DMS114 treated with DMSO at 0.1 percent for 48 hours (cell line): ENCODE measurements around the gene MYO9B.
A peak's percentile ranks its signal among the peaks of the same experiment; 100 is the strongest.
"Not testable (repeated sequence)": the region's sequence is repeated elsewhere in the genome, so short reads cannot be mapped to it uniquely, and the experiment has no call there.

Source experiments
- DNase-seq: peaks from one replicate; lab custom pipeline; 2025; ENCODE audit not compliant: unreplicated experiment; lab: John Stamatoyannopoulos, UW

MYO9B gene

GRCh38 chr19:17178291-17178690, 102.7 kb downstream of the MYO9B start:
- no peak for DNase-seq

- no peak for DNase-seq
Measured at GRCh38 chr19:17180997-17181702, 105.6 kb downstream of the MYO9B start.

- DNase-seq, result no peak
Measured at GRCh38 chr19:17183271-17183761, 107.7 kb downstream of the MYO9B start.

GRCh38 chr19:17183858-17184321, 108.3 kb downstream of the MYO9B start:
- DNase-seq, result no peak

- DNase-seq, result no peak
Measured at GRCh38 chr19:17184371-17184841, 108.8 kb downstream of the MYO9B start.

- DNase-seq, result no peak
Measured at GRCh38 chr19:17185590-17185989, 110.0 kb downstream of the MYO9B start.

GRCh38 chr19:17191736-17192135, 116.2 kb downstream of the MYO9B start:
- DNase-seq, result not testable (repeated sequence)

GRCh38 chr19:17192751-17193150, 117.2 kb downstream of the MYO9B start:
- no peak for DNase-seq

- DNase-seq, result no peak
Measured at GRCh38 chr19:17194608-17195007, 119.0 kb downstream of the MYO9B start.

GRCh38 chr19:17195106-17195505, 119.5 kb downstream of the MYO9B start:
- DNase-seq, result no peak

- no peak for DNase-seq
Measured at GRCh38 chr19:17196610-17197009, 121.0 kb downstream of the MYO9B start.

- no peak for DNase-seq
Measured at GRCh38 chr19:17197666-17198065, 122.1 kb downstream of the MYO9B start.

GRCh38 chr19:17200408-17201079, 125.0 kb downstream of the MYO9B start:
- DNase-seq, result no peak

- no peak for DNase-seq
Measured at GRCh38 chr19:17202249-17202648, 126.7 kb downstream of the MYO9B start.

- DNase-seq, result no peak
Measured at GRCh38 chr19:17202713-17203112, 127.1 kb downstream of the MYO9B start.

GRCh38 chr19:17205237-17206140, 129.9 kb downstream of the MYO9B start:
- DNase-seq, result peak; percentile 22

- DNase-seq, result no peak
Measured at GRCh38 chr19:17206736-17207581, 131.4 kb downstream of the MYO9B start.

GRCh38 chr19:17209126-17210036, 133.8 kb downstream of the MYO9B start:
- peak; percentile 26 for DNase-seq

- no peak for DNase-seq
Measured at GRCh38 chr19:17210296-17210695, 134.7 kb downstream of the MYO9B start.
